ENCODE data around the gene SPAG6. TPM values are rescaled to one million over a fixed set of nuclear protein-coding genes. Genes with fewer than 3 reads are reported as not detected.

Gene SPAG6
- total RNA-seq, 1 donor from 2014 or later = not detected

DNA sequence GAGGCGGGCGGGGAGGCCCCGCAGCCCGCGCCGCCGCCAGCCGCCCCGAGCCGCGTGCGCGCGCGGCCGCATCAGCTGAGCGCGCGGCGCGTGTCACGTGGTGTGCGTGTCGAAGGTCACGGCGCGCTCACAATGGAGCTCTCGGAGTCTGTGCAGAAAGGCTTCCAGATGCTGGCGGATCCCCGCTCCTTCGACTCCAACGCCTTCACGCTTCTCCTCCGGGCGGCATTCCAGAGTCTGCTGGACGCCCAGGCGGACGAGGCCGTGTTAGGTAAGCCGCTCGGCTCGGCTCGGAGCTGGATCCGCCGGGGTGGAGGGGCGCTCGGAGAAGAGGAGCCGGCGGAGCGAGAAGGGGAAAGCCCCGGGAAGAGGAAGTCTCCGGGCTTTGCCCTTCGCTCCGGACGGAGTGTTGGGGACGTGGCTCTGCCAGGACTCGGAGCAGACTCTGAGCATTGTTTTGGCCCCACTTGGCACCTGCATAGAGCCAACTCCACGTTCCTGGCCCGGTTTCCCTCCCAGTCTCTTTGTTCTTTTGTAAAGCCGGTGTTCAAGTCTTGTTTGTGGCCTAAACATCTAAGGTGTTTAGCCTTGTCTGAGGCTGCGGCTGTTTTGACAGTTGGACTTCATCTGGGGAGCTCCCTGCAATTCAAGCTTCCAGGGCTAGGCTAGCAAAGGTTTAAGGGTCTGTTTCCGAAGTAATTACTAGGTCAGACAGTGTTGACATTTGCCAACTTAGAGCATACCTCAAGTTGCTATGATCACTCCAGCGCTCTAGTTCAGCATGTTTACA, 28.8 kb upstream of the SPAG6 start, which contains the start of gene COMMD3:
Gene COMMD3, plus strand, starts transcription at position 103 of the 790 bp plus-strand sequence. Its CDS starts 30 bp downstream, at position 133.
- peak; percentile 94 for DNase-seq (ENCODE audit: extremely low spot score, unreplicated experiment)
- no peak for TF ChIP-seq CTCF (IDR thresholded peaks at IDR 0.05)
- H3K27ac Mint-ChIP-seq (ENCODE audit: unreplicated experiment) = peak within 1 kb of the TSS; percentile 93
- peak within 1 kb of the TSS; percentile 93 for H3K4me3 Mint-ChIP-seq (ENCODE audit: unreplicated experiment)
- peaks cover 6% of the 10 kb centered on the region for H3K27me3 Mint-ChIP-seq (ENCODE audit: unreplicated experiment)
- peaks cover 1% of the 10 kb centered on the region for H3K36me3 Mint-ChIP-seq (ENCODE audit: unreplicated experiment)
- H3K9me3 Mint-ChIP-seq (ENCODE audit: unreplicated experiment) = no peaks in the 10 kb centered on the region
- peaks cover 32% of the 10 kb centered on the region for H3K4me1 Mint-ChIP-seq (ENCODE audit: unreplicated experiment)

GRCh38 chr10:22317076-22317370, 28.3 kb upstream of the SPAG6 start:
- DNase-seq (ENCODE audit: extremely low spot score, unreplicated experiment) = no peak
- H3K36me3 Mint-ChIP-seq (ENCODE audit: unreplicated experiment) = peaks cover 1% of the 10 kb centered on the region
- H3K9me3 Mint-ChIP-seq (ENCODE audit: unreplicated experiment) = no peaks in the 10 kb centered on the region
- peak overlapping the region; percentile 93 for H3K4me3 Mint-ChIP-seq (ENCODE audit: unreplicated experiment)
- H3K27ac Mint-ChIP-seq (ENCODE audit: unreplicated experiment) = peak overlapping the region; percentile 93
- H3K4me1 Mint-ChIP-seq (ENCODE audit: unreplicated experiment) = peaks cover 32% of the 10 kb centered on the region
- peaks cover 7% of the 10 kb centered on the region for H3K27me3 Mint-ChIP-seq (ENCODE audit: unreplicated experiment)
- no peak for TF ChIP-seq CTCF (IDR thresholded peaks at IDR 0.05)

DNA sequence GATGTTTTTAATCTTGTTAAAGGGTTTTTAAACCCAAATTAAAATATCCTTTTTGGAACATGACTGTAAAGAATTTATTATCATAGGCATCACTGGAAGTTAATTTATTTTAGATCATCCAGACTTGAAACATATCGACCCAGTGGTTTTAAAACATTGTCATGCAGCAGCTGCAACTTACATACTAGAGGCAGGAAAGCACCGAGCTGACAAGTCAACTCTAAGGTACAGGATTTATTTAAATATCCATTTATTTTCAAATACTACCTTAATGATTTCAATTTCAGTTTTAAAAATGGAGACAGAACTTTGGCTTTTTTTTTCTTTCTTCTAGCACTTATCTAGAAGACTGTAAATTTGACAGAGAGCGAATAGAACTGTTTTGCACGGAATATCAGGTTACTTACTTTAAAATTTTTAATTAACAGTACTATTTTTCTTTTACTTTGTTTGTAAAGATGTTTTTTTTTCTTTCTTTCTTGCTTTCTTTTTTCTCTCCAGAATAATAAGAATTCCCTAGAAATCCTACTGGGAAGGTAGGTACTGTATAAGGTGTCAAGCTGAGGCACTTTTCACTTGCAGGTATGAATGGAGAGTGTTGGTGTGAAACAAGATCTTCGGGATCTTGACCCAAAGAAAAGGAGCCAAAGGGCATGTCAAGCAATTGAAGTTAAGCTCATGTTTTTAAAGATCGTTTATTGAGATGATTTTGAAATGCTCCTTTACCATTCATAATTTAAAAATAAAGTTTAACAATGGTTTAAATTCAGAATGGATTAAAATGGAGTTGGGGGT, 27.3 kb upstream of the SPAG6 start:
- Mint-ChIP-seq H3K4me3 (ENCODE audit: unreplicated experiment) (peak overlapping the region; percentile 51), H3K9me3 (ENCODE audit: unreplicated experiment) (no peaks in the 10 kb centered on the region), H3K36me3 (ENCODE audit: unreplicated experiment) (peaks cover 2% of the 10 kb centered on the region), H3K27ac (ENCODE audit: unreplicated experiment) (no peak overlapping the region), H3K4me1 (ENCODE audit: unreplicated experiment) (peaks cover 41% of the 10 kb centered on the region), H3K27me3 (ENCODE audit: unreplicated experiment) (peaks cover 17% of the 10 kb centered on the region)
- TF ChIP-seq CTCF (IDR thresholded peaks at IDR 0.05) = no peak
- no peak for DNase-seq (ENCODE audit: extremely low spot score, unreplicated experiment)

DNA sequence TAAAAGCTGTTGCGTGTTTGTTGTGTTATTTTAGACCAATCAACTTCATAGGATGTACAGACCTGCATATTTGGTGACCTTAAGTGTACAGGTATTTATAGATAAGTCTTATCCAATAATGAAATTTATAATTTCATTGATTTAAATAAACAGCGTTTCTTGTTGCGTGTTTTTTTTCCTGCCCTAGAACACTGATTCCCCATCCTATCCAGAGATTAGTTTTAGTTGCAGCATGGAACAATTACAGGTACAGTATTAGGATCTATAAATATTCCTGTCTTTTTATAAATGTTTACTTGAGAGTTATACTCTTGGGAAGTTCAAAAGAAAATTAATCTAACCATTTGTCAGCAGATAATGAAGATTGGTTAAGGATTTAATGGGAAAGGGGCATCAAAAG, 26.5 kb upstream of the SPAG6 start:
- H3K4me3 Mint-ChIP-seq (ENCODE audit: unreplicated experiment) = no peak overlapping the region
- no peaks in the 10 kb centered on the region for H3K9me3 Mint-ChIP-seq (ENCODE audit: unreplicated experiment)
- peaks cover 42% of the 10 kb centered on the region for H3K4me1 Mint-ChIP-seq (ENCODE audit: unreplicated experiment)
- no peak overlapping the region for H3K27ac Mint-ChIP-seq (ENCODE audit: unreplicated experiment)
- H3K27me3 Mint-ChIP-seq (ENCODE audit: unreplicated experiment) = peaks cover 25% of the 10 kb centered on the region
- DNase-seq (ENCODE audit: extremely low spot score, unreplicated experiment) = no peak
- TF ChIP-seq CTCF (IDR thresholded peaks at IDR 0.05) = no peak
- H3K36me3 Mint-ChIP-seq (ENCODE audit: unreplicated experiment) = peaks cover 5% of the 10 kb centered on the region

DNA sequence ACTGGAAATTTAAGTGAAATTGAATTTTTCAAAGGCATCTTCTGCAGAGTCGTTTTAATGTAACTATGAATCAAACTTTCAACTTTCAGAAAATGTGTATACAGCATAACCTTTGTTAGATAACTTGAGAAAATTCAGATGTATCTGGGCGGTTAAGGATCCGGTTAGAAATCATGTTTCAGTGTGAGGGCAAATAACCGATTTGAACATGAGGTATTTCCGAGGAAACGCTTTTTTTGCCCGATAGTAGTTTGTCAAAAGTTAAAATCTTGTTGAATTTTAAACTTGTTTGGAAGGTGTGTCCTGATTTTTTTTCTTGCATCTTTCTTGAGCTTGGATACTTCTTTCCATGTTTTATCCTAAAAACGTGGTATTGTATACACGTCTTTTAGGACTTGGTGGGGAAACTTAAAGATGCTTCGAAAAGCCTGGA, 25.7 kb upstream of the SPAG6 start:
- Mint-ChIP-seq H3K9me3 (ENCODE audit: unreplicated experiment) (no peaks in the 10 kb centered on the region), H3K27me3 (ENCODE audit: unreplicated experiment) (peaks cover 33% of the 10 kb centered on the region), H3K4me3 (ENCODE audit: unreplicated experiment) (peak overlapping the region; percentile 73), H3K27ac (ENCODE audit: unreplicated experiment) (peak overlapping the region; percentile 59), H3K4me1 (ENCODE audit: unreplicated experiment) (peaks cover 48% of the 10 kb centered on the region), H3K36me3 (ENCODE audit: unreplicated experiment) (peaks cover 7% of the 10 kb centered on the region)
- no peak for TF ChIP-seq CTCF (IDR thresholded peaks at IDR 0.05)
- no peak for DNase-seq (ENCODE audit: extremely low spot score, unreplicated experiment)
